GM23338 (cell line): ENCODE data around the gene KRT15.

Source experiments
- EZH2 ChIP-seq: fragments of 200-600 bp; sonication (generic); IDR thresholded peaks from one replicate; pipeline ENCODE4 v1.8.0; 2017; ENCODE audit warnings: antibody characterized with exemption, mild to moderate bottlenecking, low read depth; ENCODE audit not compliant: unreplicated experiment
- STAT1 ChIP-seq: IDR thresholded peaks from one replicate; pipeline ENCODE4 v1.6.1; 2016; ENCODE audit warnings: antibody characterized with exemption; ENCODE audit not compliant: unreplicated experiment

DNA sequence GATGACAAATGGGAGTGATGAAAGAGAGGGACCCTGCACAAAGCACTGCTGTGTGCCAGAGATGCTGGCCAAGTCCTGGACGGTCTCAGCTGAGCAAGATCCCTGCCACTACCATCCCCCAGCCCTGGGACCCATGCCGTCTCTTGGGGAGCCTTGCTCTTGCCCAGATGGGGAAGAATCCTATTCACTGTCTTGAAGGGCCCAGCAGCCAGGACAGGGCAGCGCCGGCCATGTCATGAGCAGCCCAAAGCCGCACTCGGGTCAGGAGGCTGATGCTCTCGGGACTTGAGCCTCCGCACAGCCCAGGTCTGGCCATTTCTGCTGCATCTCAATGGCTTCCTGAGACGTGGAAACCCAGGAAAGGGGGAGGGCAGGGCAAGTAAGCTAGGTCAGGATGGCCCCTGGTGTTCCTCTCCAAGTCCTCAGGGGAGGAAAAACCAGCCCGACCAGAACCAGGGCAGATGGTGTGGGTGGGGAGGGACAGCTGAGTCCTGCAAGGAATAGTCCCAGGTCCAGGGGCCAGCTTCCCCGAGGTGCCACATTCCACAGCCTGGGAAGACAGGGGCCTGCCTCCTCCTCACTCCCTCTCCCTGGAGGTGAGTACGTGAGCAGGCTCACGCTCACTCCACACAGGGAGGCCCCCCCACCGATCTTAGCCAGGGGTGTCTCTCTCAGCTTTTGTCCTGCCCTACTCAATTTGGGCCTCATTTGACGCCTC is 17.2 kb upstream of the KRT15 start:
- TF ChIP-seq STAT1, result no peak
- no peak for TF ChIP-seq EZH2
